GM19438 (cell line): ENCODE data around the gene HCRTR1.

Experiments
- ATAC-seq: cut with Tn5 transposase; IDR thresholded peaks from one replicate; pipeline ENCODE4 v1.9.1; 2021; ENCODE audit warnings: low read depth; ENCODE audit not compliant: unreplicated experiment

Gene HCRTR1

DNA sequence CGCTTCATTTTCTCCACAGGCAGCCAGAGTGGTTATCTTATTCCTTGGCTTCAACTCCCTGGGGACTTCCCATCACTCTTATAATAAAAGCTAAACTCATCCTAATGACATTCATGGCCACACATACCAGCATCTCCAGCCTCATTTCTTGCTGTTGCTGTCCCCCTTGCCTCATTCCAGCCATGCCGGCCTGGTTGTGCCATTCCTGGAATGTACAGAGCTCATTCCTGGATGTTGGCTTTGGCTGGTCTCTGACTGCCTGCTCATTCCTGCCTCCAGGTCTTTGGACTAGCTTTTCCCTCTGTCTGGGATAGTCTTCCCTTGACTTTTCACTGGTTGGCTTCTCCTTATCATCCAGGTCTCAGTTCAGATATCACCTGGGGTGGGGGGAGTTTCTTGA, 29.6 kb downstream of the HCRTR1 start:
- no peak for ATAC-seq

DNA sequence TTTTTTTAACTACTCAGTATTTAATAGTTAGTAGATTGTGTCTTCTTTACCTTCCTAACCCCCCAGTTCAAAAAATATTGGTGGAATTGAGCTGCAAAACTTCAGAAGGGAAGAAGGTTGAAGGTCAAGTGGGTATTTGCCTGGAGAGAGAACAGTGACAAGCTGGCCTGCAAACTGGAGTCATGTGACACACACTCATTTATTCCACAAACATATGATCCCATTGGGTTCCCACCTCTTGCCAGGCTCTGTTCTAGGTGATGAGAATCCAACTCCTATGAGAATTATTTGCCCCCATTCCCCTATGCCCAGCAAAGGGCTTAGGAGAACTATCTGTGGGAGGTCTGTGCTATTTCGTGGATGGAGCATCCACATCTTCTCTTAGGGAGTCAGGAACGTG, 30.7 kb downstream of the HCRTR1 start:
- ATAC-seq: no peak

DNA sequence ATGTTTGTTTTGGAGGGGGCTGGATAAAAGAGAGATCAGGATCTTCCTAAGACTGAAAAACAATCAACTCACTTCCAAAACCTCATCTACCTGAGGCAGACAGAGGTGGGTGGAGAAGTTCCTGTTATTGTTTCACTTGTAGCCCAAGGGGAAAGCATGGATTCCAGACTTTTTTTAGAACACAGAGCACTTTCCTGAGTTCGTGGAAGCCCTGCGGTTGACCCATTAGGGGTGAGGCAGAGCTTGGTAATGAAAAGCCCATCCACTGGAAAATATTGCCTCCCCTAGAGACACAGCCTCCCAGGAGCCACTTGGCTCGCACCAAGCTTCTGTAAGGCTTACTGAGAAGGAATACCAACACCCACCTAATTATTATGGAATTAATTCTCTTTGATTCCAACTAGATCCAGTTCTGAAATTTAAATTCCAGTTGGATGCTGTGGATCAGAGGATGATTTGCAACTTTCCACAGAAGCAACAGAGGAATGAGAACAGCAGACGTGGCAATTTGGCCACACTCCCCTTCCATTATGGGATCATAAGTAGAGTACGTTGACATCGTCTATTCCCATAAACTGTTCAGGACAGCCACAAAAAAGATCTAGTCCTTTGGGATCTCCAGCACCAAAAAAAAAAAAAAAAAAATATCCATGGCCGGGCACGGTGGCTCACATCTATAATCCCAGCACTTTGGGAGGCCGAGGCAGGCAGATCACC, 31.3 kb downstream of the HCRTR1 start:
- no peak for ATAC-seq

DNA sequence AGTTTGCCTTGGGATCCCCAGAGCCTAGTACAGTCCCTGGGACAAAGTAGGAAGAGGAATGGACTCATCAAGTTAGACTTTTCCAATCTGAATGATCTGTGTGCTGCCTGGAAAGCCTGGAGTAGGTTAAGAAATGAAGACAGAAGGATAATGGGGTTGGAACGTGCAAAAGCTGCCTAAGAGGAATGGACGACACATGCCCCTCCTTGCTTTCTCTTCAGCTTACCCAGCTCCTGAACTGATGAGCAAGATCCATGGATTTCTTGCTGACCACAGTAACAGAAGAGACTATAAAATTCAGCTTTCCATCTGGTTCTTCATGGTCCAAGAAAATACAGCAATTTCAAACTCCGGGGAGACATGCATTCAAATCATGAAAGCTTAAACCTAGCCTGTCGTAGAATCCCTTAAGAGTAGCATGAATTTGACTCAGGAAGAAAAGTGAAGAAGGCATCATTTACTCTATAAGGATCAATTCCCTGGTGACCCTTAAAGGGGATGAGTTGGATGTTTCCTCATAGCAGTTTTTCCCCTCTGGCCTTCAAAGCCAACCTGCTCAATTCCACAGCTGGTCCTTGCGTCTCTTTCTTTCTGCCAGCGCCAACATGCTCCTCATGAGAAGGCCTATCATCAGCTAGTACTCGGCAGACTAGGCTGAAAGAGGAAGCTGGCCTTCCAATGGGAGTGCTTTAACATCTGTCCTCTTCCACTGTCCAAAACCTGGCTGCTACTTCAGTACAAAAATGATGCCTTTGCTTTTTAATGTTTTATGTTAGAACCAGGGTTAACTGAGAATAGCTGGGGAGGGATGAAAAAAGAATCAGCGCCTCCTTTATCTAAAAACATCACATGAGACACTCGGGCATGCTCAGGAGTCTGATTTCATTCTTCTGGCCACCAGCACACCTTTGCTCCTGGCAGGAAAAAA, 32.9 kb downstream of the HCRTR1 start:
- ATAC-seq: no peak

DNA sequence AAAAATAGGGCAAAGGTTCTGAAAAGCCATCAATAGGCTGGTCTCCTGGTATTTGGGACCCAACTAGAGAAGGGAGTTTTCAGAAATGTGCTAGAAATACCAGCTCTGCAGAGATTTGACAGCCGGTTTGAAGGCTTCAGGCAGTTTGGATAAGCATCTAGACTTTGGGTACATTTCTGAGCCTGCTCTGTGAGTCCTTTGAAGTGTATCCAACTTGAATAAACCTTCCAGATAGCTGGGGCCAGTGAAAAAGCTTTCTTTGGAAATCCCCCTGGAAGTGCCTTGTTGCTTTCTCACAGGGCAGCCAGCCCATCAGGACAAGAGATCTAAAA, 33.6 kb downstream of the HCRTR1 start:
- no peak for ATAC-seq

DNA sequence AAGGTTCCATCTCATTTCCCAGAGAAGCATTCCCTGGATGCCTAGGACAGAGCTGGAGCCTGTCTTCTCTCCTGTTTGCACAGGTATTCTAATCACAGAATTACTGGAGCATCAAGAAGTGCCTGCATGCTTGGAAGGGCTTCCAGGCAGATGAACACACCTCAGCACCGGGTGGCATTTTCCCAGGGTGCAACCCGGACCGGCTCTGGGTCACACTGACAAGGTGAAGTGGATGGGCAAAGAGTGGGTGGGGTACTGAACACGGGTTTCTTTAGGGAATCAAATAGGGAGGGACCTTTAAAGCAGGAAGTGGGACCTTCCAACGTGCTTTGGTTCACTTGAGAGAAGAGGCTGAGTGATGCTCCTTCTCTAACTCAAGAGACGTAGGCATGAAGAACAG, 34.3 kb downstream of the HCRTR1 start:
- no peak for ATAC-seq

DNA sequence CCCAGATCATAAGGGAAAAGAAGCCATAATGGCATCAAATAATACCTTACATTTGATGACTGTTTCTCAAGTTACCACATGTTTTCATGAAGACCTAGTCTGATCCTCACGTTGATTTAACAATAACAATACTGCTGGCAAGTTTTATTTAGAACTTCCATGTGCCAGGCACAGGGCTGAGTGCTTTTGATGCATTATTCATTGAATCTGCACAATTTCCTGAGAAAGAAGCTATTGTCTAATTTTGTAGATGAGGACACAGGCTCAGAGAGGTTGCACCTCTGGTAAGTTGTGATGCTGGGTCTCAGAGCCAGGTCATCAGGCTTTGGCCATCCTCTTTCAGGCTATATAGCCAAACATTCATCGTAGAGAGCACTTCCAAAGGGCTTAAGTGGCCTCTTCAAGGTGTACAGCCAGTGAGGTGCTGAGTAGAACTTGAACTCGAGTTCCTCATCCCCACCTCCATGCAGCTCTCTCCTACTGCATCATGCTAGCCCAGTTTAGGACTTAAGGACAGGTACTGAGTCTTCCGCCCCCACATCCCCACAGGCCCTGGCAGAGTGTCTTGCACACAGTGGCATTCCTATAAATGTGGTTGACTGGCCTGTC, 35.5 kb downstream of the HCRTR1 start:
- ATAC-seq: no peak

DNA sequence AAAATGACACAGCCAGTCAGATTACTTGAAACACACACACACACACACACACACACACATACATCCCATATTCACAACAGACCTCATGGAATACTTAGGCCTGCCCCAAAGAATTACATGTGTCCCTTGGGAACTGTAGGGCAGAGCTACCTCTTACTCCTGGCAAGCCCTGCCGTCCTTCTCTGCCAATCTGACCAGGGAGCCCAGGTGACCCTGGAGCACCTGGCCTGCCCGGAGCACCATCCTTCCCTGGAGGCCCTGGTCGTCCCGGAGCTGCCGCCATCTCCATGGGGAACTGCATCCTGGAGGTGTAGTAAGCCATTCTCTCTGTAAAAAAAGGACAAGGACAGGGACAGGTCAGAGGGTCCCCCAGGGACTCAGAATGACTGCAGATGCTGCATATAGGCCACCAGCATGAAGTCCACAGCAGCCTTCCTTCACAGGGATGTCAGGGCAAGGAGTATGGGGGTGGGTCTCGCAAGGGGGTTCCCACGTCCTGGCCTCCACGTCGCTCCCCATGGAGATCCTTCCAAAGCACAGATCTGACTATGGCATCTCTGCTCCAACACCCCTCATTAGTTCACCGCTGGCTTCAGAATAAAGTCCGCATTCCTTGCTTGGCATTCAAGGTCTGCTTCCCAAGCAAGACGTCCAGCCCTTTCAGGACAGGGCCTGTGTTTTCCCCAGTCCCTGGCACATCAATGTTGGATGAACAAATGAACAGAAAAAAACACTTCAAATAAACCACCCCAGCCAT, 36.4 kb downstream of the HCRTR1 start:
- no peak for ATAC-seq

DNA sequence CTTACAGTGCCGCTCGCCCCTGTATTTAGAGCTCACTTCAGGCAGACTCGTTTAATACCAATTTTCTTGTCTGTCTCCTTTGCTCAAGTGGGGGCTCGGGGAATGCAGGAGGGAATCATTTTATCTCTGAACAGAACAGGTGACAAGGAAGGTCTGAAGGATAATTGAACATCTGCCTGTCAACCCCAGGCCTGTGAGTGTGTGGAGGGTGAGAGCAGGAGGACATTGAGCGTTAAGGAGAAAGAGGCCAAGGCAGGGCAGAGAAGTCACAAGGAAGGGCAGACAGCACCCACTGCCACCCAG, 36.9 kb downstream of the HCRTR1 start:
- no peak for ATAC-seq

DNA sequence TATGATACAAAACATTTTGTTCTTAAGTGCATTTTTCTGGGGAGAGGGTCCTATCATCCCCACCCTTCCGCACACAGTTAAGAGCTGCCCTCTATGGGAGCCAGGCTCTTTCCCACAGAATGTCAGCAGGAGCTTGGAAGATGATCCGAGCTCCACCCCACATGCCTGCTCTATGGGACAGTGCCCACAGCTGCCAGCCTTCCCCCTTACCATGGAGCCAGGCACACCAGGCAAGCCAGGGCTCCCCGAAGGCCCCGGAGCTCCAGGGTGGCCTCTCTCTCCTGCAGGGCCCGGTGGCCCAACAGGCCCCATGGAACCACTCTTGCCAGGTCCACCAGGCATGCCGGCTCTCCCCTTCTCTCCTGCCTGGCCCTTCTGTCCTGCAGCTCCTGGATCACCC, 37.6 kb downstream of the HCRTR1 start:
- ATAC-seq: no peak

DNA sequence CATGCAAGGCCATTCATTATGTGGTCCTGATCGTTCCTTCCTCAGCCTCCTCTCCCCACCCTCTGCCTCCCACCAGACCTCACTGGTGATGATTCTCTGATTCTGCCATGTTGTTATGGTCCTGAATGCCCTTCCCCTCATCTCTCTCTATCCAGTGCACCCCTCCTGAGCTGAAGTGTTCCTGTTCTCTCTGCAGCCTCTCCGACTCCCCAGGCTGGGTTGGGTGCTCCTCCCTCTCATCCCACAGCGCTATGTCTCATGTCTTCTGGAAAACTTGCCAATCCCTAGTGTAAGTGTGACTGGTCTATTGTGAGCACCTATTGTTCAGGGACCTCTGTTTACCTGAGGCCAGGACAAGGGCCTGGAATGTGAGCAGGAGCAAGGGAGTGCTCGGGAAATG, 38.3 kb downstream of the HCRTR1 start:
- no peak for ATAC-seq

DNA sequence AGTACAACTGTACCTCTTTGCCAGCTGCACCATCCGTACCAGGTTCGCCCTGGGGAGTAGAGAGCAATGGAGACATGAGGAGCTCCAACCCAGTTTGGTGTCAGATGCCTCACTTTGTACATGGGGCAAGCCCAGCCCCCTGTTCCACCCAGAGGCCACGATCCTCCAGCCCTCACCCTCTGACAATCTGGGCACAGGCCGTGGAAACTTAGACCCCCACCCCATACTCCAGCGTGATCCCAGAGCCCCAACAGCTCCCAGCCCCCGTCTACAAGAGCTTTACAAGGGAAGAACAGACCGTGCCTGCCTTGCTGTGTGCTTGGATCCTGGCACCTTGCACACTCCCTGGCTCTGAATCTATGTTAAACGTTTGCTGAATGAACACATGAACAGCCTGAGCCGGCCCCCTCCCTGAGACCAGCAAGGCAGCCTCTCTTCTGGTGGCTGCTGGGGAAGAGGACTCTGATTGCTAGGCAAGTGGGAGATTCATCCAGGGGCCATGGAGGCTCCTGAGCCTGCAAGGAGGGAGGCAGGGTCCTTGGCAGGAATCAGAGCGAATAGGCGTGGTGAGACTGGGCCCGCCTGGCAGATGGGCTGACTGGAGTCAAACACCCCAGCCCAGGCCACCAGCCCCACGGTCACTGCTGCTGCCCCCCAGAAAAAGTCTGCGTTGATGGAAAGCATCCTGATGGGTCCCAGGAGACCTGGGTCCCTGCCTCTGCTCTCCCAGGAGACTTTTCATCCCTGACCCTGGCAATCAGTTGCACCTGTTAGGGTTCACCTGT, 39.7 kb downstream of the HCRTR1 start:
- no peak for ATAC-seq

DNA sequence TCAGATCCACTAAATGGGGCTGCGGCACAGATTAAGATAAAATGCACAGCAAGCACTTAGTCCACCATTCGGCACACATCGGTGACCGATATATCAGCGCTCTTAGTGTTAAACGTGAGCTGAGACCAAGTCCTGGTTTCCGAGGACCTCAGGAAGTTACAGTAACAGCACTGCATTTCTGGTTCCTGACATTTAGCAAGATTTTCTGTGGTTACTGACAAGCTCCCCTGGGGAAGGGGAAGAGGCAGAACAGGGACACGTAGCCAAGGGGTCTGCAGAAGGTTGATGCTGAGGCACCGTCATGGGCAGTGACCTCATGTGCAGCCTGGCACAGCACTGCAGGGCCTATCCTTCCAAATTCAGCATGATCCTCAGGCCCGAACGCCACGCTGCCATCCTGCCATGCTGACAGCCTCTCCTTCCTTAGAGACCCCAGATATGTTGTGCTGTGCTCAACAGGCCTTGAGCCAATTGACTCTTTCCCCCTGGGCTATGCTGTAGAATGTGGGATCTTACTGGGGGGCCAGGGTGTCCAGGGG, 40.6 kb downstream of the HCRTR1 start:
- no peak for ATAC-seq

DNA sequence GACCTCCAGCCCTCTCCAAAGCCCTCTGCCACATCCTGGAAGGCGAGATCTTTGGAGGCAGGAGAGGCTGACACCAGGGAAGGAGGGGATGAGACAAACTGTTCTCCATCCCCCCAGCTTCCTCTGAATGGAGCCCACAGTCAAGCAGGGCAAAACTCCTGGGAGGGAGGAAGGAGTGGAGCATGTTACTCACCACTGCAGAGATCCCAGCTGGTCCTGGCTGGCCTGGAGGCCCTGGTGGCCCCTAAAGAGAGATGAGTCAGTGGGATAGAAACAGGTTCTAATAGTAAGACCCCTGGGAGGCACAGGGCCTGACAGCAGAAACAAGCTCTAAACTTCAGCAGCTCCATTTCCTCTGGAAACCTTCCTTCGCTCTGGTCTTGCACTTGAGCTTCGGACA, 41.2 kb downstream of the HCRTR1 start:
- ATAC-seq: no peak

DNA sequence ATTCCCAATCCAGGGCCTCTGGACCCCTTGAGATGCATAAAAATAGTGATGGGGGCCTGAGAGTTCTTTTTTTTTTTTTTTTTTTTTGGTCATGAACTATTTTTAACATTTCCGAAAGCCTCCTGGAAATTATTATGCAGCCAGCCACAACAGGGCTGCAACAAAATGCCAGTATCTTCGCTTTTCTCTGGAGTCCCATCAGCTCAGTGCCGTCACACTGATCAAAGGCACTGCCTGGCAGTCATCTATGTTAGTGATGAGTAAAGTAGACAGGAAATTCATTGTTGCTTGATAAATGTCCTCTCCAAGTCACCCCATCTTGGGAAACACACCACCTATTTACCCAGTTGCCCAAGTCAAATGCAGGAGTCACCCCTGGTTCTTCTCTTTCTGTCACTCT, 42.4 kb downstream of the HCRTR1 start:
- no peak for ATAC-seq

DNA sequence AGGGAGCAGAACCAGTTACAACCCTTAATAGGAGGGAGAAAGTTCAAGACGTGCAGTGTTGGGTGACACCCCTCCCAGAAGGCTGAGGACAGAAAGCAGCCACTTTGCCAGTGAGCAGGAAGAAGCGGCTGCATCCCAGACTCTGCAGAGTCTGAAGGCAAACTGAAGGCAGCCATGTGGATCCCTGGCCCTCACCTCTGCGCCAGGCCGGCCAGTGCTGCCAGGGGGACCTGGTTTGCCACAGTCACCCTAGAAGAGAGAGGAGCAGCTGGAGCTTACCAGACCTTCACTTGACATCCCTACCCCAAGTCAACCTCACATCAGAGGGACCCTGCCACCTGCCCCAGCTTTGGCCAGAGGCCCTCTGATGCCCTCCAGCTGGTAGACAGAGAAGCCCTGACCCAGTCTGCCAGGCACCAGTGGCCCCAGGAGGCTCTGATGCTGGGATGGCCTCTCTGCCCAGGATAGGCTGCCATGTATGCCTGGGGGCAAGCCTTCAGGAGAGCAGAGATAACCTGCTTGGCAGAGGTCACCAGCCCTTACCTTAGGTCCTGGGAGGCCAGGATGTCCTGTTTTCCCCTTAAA, 43.5 kb downstream of the HCRTR1 start:
- ATAC-seq: no peak

DNA sequence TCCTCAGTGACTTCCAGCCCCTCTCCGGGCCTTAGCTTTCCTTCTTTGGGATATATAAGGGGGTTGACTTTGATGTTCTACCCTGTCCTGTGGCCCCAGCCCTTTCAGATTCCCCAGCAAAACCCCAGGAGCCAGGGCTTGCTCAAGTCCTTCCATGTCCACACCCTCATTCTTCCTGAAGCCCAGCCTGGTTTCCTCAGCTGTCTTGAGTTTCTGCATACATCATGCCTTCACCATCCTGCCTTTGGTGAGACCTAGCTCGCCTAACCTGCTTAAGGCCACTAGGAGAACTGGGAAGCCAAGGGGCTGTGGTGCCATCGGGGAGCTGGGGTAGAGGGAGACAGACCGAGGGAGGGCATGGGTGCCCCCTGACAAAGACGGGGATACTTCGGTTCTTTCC, 44.4 kb downstream of the HCRTR1 start:
- ATAC-seq: no peak

DNA sequence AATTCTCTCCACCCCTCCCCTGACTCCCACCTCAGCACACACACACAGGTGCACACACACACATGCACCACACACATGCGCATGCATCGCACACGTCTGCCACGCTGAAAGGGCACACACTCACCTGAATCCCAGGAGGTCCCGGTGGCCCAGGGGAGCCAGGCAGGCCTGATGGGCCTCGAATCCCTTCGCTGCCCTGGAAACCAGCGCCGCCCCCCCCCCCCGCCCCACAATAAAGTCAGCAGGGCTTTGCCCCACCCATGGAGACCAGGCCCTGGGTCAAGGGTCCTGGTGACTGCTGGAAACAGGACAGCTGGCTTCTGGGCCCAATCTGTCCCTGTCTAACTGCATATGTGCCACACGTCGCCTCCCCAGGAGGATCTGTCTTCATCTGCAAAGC, 45.0 kb downstream of the HCRTR1 start:
- ATAC-seq: no peak

DNA sequence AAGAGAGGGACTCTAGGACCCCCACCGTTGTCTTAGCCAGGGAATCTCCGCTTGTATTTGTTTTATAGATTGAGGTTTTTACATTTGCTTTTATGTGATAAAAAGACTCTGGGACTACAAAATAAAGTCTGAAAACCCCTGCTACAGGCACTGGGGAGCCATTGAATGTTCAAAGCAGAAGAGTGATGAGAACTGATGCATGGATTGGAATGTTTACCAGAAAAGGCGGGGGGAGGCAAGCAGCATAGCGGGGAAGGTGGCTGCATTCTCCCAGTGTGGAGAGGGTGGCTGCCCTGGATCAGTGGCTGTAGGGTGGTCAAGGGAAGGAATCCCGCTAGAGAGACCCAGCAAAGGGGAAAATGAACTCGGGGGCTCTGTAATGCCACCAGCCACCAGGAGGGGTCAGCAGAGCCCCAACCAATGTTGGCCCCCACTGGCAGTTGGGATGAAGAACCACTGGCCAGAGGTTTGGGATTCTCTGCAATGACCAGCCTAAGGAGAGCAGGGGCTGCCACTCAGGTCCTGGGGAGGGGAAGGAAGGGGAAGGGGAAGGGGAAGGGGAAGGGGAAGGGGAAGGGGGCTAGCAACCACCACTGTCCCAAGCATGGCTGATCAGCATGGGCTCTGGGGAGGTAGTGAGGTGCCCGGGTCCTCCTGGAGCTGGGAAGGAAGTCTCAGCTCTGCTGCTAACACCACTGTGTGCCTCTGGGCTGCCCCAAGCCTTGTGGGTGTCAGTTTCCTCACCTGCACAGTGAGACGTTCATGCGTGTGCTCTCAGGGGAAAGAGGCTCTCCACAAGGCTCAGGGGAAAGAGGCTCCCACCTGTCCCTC, 46.3 kb downstream of the HCRTR1 start:
- ATAC-seq: no peak
